SU-DHL-6 (cell line): ENCODE measurements around the gene RASSF4.

ENCODE experiments used
- H2AFZ ChIP-seq: fragments of 200-600 bp; sonication (generic); 2 replicates; pipeline ENCODE4 v1.6.1; 2014; ENCODE audit warnings: low read depth, mild to moderate bottlenecking, moderate library complexity, mixed read lengths, antibody characterized with exemption, low read length; ENCODE audit not compliant: severe bottlenecking
- H3F3A ChIP-seq: fragments of 200-600 bp; shearing (Covaris generic); 2 replicates; pipeline ENCODE4 v1.6.0; 2016; ENCODE audit warnings: antibody characterized with exemption, mild to moderate bottlenecking; ENCODE audit not compliant: insufficient read depth
- H3K27ac ChIP-seq: fragments of 200-600 bp; sonication (generic); 2 replicates; pipeline ENCODE4 v1.5.1; 2016; ENCODE audit warnings: low read depth, mild to moderate bottlenecking, low read length, moderate library complexity, mixed read lengths
- H3K27me3 ChIP-seq: fragments of 200-600 bp; sonication (generic), shearing (Covaris generic); 2 replicates; pipeline ENCODE4 v1.6.0; 2014; ENCODE audit warnings: mild to moderate bottlenecking, low read length
- H3K36me3 ChIP-seq: fragments of 200-600 bp; sonication (generic); 2 replicates; pipeline ENCODE4 v1.6.1; 2014; ENCODE audit warnings: mild to moderate bottlenecking, low read length, mixed read lengths
- H3K4me2 ChIP-seq: fragments of 300-600, 200-600 bp; shearing (Covaris generic), sonication (generic); 2 replicates; pipeline ENCODE4 v1.6.0; 2014; ENCODE audit warnings: low read length, low read depth, mild to moderate bottlenecking; ENCODE audit not compliant: poor library complexity, severe bottlenecking
- H3K4me3 ChIP-seq: fragments of 200-600 bp; sonication (generic); 2 replicates; pipeline ENCODE4 v1.5.1; 2014; ENCODE audit warnings: antibody characterized with exemption, low read length, mild to moderate bottlenecking, mixed read lengths; ENCODE audit not compliant: insufficient read depth, poor library complexity, severe bottlenecking
- H3K79me2 ChIP-seq: fragments of 200-600 bp; sonication (generic); 2 replicates; pipeline ENCODE4 v1.6.1; 2014; ENCODE audit warnings: mild to moderate bottlenecking, low read length, moderate library complexity; ENCODE audit not compliant: insufficient read depth
- H3K9ac ChIP-seq: fragments of 200-600 bp; sonication (generic); 2 replicates; pipeline ENCODE4 v1.7.0; 2014; ENCODE audit warnings: mild to moderate bottlenecking, low read length
- H3K9me2 ChIP-seq: fragments of 200-600 bp; sonication (generic); replicated peaks from 2 replicates; pipeline ENCODE4 v1.6.1; 2014; ENCODE audit warnings: low read length; ENCODE audit not compliant: insufficient read depth
- H3K9me3 ChIP-seq: fragments of 200-600 bp; sonication (generic); 2 replicates; pipeline ENCODE4 v1.6.1; 2014; ENCODE audit warnings: low read length, mixed read lengths; ENCODE audit not compliant: insufficient read depth
- H4K20me1 ChIP-seq: fragments of 200-600 bp; sonication (generic); 2 replicates; pipeline ENCODE4 v1.6.1; 2014; ENCODE audit warnings: low read depth, mild to moderate bottlenecking, antibody characterized with exemption, low read length, moderate library complexity, mixed read lengths
- CTCF ChIP-seq: fragments of 200-600 bp; sonication (generic); IDR thresholded peaks from one replicate; pipeline ENCODE4 v1.5.1; 2017; ENCODE audit warnings: antibody characterized with exemption, mild to moderate bottlenecking, low read length, moderate library complexity; ENCODE audit not compliant: insufficient read depth, poor library complexity, severe bottlenecking
- EZH2phosphoT487 ChIP-seq: fragments of 200-600 bp; sonication (generic), shearing (Covaris generic); conservative IDR thresholded peaks from 2 replicates; pipeline ENCODE4 v1.6.1; 2018; ENCODE audit warnings: mild to moderate bottlenecking, antibody characterized with exemption, low read length, moderate library complexity, mixed read lengths

RASSF4 gene

GRCh38 chr10:44984671-44985101 lies 25.1 kb downstream of the RASSF4 start:
- H4K20me1 ChIP-seq, result no peaks in the 10 kb centered on the region
- TF ChIP-seq EZH2phosphoT487 (no peak), CTCF (no peak)
- no peak overlapping the region for H3K4me2 ChIP-seq
- no peak overlapping the region for H2AFZ ChIP-seq
- H3K9me3 ChIP-seq, result no peaks in the 10 kb centered on the region
- H3K36me3 ChIP-seq, result no peaks in the 10 kb centered on the region
- H3F3A ChIP-seq, result no peaks in the 10 kb centered on the region
- H3K27ac ChIP-seq, result no peak overlapping the region
- H3K27me3 ChIP-seq, result no peaks in the 10 kb centered on the region
- H3K4me3 ChIP-seq, result no peak overlapping the region
- H3K9me2 ChIP-seq, result no peaks in the 10 kb centered on the region
- H3K79me2 ChIP-seq, result no peaks in the 10 kb centered on the region
- H3K9ac ChIP-seq, result no peak overlapping the region

- Histone ChIP-seq H3K36me3 (no peaks in the 10 kb centered on the region), H3K4me2 (no peak overlapping the region), H3K27ac (no peak overlapping the region), H3F3A (no peaks in the 10 kb centered on the region), H3K9me3 (no peaks in the 10 kb centered on the region), H3K27me3 (no peaks in the 10 kb centered on the region), H4K20me1 (no peaks in the 10 kb centered on the region), H3K4me3 (no peak overlapping the region), H3K9me2 (no peaks in the 10 kb centered on the region), H3K9ac (no peak overlapping the region), H2AFZ (no peak overlapping the region), H3K79me2 (no peaks in the 10 kb centered on the region)
- TF ChIP-seq CTCF (no peak), EZH2phosphoT487 (no peak)
Measured at GRCh38 chr10:44985175-44985681, 25.6 kb downstream of the RASSF4 start.

- Histone ChIP-seq H3K79me2 (no peaks in the 10 kb centered on the region), H3F3A (no peaks in the 10 kb centered on the region), H3K4me3 (no peak overlapping the region), H3K9me3 (no peaks in the 10 kb centered on the region), H2AFZ (no peak overlapping the region), H4K20me1 (no peaks in the 10 kb centered on the region), H3K9ac (no peak overlapping the region), H3K4me2 (no peak overlapping the region), H3K27ac (no peak overlapping the region), H3K36me3 (no peaks in the 10 kb centered on the region), H3K9me2 (no peaks in the 10 kb centered on the region), H3K27me3 (no peaks in the 10 kb centered on the region)
- no peak for TF ChIP-seq EZH2phosphoT487
- TF ChIP-seq CTCF, result no peak
Measured at GRCh38 chr10:44986179-44986578, 26.6 kb downstream of the RASSF4 start.
